HepG2 (cell line): Measurements from ENCODE around the gene PAPOLB. TPM values are rescaled to one million over a fixed set of nuclear protein-coding genes. Genes with fewer than 3 reads are reported as not detected.
A peak's percentile ranks its signal among the peaks of the same experiment; 100 is the strongest.

Experiments
- ATAC-seq: fragments of 200-7000 bp; cut with Tn5 transposase; 3 replicates; pipeline ENCODE4 v1.9.1; 2020; ENCODE audit warnings: mild to moderate bottlenecking, moderate library complexity
- BruUV-seq: library from RNA; stranded (reverse); fragments of 400-500 nt; replicated peaks from 2 replicates; lab custom pipeline; 2021; lab: Mats Ljungman, UMichigan
- CTCF ChIA-PET: fragments of 300-600 bp; formaldehyde crosslinking; extraction: SDS; loops from one replicate; lab custom pipeline; 2021; ENCODE audit warnings: low total read pairs, inconsistent platforms, low intra/inter-chr PET ratio; lab: Yijun Ruan, JAX
- POLR2A ChIA-PET: fragments of 350-600 bp; sonication (Branson Sonifier 250); formaldehyde crosslinking; loops from one replicate; lab custom pipeline; 2020; ENCODE audit warnings: antibody characterized with exemption, inconsistent platforms; lab: Yijun Ruan, JAX
- DNase-seq: peaks from one replicate; pipeline ENCODE4 v3.0.0-alpha.2; 2015; ENCODE audit warnings: low spot score
- FAIRE-seq: peaks from 3 replicates; lab custom pipeline; 2011; peaks lifted over from hg19 to GRCh38; lab: Jason Lieb, UNC
- H2AFZ ChIP-seq: one replicate; pipeline ENCODE4 v1.6.1; 2011; ENCODE audit warnings: low read length, inconsistent platforms
- H3K27ac ChIP-seq: fragments of 300-600 bp; 3 replicates; pipeline ENCODE4 v1.8.0; 2011; ENCODE audit warnings: mixed run types, mild to moderate bottlenecking, mixed read lengths, low read length, inconsistent platforms; ENCODE audit not compliant: insufficient read depth; ENCODE audit errors: extremely low read length
- H3K27me3 ChIP-seq, 2 experiments: fragments of 200-600 bp in 1 of 2; 2 replicates in 1 of 2; 3 replicates in 1 of 2; pipeline versions ENCODE4 v1.6.0 to v1.8.0; 2011; ENCODE audit warnings: low read length in 2 of 2, mild to moderate bottlenecking in 2 of 2, moderate library complexity in 2 of 2, inconsistent platforms in 1 of 2; ENCODE audit not compliant: insufficient read depth in 2 of 2, control insufficient read depth in 1 of 2
- H3K36me3 ChIP-seq, 2 experiments: fragments of 200-600 bp in 1 of 2; replicated peaks in 1 of 2; 2 replicates in 1 of 2; 3 replicates in 1 of 2; pipeline versions ENCODE4 v1.5.1 to v1.8.0; 2011; ENCODE audit warnings: low read length in 2 of 2, inconsistent platforms in 1 of 2; ENCODE audit not compliant: insufficient read depth in 2 of 2, control insufficient read depth in 1 of 2
- H3K4me1 ChIP-seq: 2 replicates; pipeline ENCODE4 v1.5.1; 2012; ENCODE audit warnings: low read length, inconsistent platforms; ENCODE audit not compliant: insufficient read depth
- H3K4me2 ChIP-seq: 2 replicates; pipeline ENCODE4 v1.6.0; 2011; ENCODE audit warnings: low read depth, low read length, inconsistent platforms
- H3K4me3 ChIP-seq, 3 experiments: fragments of 200-600 bp in 1 of 3; sonication (generic), shearing (Covaris generic) in 1 of 3; replicated peaks in 1 of 3; 2 replicates each; pipeline ENCODE4 v1.5.1; 2011 to 2016; ENCODE audit warnings: low read length in 3 of 3, inconsistent platforms in 2 of 3, low read depth in 2 of 3, mild to moderate bottlenecking in 2 of 3, control low read depth in 1 of 3, mixed read lengths in 1 of 3; ENCODE audit not compliant: insufficient read depth in 1 of 3
- H3K79me2 ChIP-seq: one replicate; pipeline ENCODE4 v1.6.1; 2011; ENCODE audit warnings: low read length, inconsistent platforms; ENCODE audit not compliant: insufficient read depth
- H3K9ac ChIP-seq: 2 replicates; pipeline ENCODE4 v1.6.0; 2011; ENCODE audit warnings: mild to moderate bottlenecking, low read depth, low read length, inconsistent platforms; ENCODE audit not compliant: insufficient read depth
- H3K9me3 ChIP-seq: 2 replicates; pipeline ENCODE4 v1.5.1; 2012; ENCODE audit warnings: mild to moderate bottlenecking, low read length
- H4K20me1 ChIP-seq: 2 replicates; pipeline ENCODE4 v1.6.0; 2011; ENCODE audit warnings: inconsistent platforms, mild to moderate bottlenecking, low read length, moderate library complexity; ENCODE audit not compliant: insufficient read depth
- ATRX ChIP-seq: sonication (generic); formaldehyde crosslinking; IDR thresholded peaks from 2 replicates; pipeline ENCODE4 v1.4.0; 2020; ENCODE audit warnings: missing genetic modification reagents, borderline replicate concordance
- RNF2 ChIP-seq: fragments of 450-650 bp; conservative IDR thresholded peaks from 2 replicates; pipeline ENCODE4 v1.6.1; 2016; ENCODE audit warnings: low read depth
- SMYD3 ChIP-seq: sonication (generic); formaldehyde crosslinking; IDR thresholded peaks from 2 replicates; pipeline ENCODE4 v1.8.1; 2023; ENCODE audit warnings: mild to moderate bottlenecking, missing genetic modification reagents
- ZIK1 ChIP-seq: sonication (generic); formaldehyde crosslinking; IDR thresholded peaks from 2 replicates; pipeline ENCODE4 v1.5.0; 2020; ENCODE audit warnings: mild to moderate bottlenecking, low read depth, missing genetic modification reagents, borderline replicate concordance
- ZNF256 ChIP-seq: sonication (generic); formaldehyde crosslinking; conservative IDR thresholded peaks from 2 replicates; pipeline ENCODE4 v1.4.0; 2020; ENCODE audit warnings: missing genetic modification reagents
- WGBS: methylation state at CpG from one replicate; pipeline ENCODE4 v1.1.6; 2017; ENCODE audit warnings: low lambda C conversion rate; 5-methylcytosine and 5-hydroxymethylcytosine counted together
- in situ Hi-C: cut with HindIII; loops from 2 replicates; pipeline ENCODE4 v1.10.0; 2017; ENCODE audit warnings: low pct_unique_long_range_greater_than_20kb; ENCODE audit not compliant: extremely low pct_ligation_motif_present
- intact Hi-C: fragments of 100-400 bp; cut with micrococcal nuclease; formaldehyde crosslinking; loops from one replicate; pipeline ENCODE4 v1.10.0; 2022; ENCODE audit not compliant: unreplicated experiment
- polyA plus RNA-seq, 8 experiments: library from polyadenylated mRNA; depleted of rRNA in 3 of 8; stranded (reverse) in 7 of 8; unstranded in 1 of 8; fragments of >200 nt; fragmentation: Illumina TruSeq in 4 of 8; extraction: Trizol in 4 of 8; gene quantifications; 2 replicates each; pipeline versions ENCODE4 v1.2.1 to v1.2.3, GENCODE V29; 2011 to 2016; ENCODE audit warnings: low read depth in 4 of 8, missing spikeins in 1 of 8, mixed read lengths in 1 of 8; ENCODE audit not compliant: insufficient read depth in 1 of 8
- total RNA-seq, 5 experiments: library from RNA; depleted of rRNA; stranded (reverse); fragments of >200 nt; fragmentation: Illumina TruSeq; extraction: Trizol; gene quantifications; 2 replicates each; pipeline ENCODE4 v1.2.3, GENCODE V29; 2016; ENCODE audit warnings: low read depth in 1 of 5
- TF ChIP-seq, protein P1 (sequence below): sonication (generic); formaldehyde crosslinking; IDR thresholded peaks from 2 replicates; pipeline ENCODE4 v1.8.0; 2022; ENCODE audit warnings: mild to moderate bottlenecking, missing genetic modification reagents, moderate library complexity
- TF ChIP-seq, protein P2 (sequence below): sonication (generic); IDR thresholded peaks from 2 replicates; pipeline ENCODE4 v1.6.1; 2016; ENCODE audit warnings: low read depth, borderline replicate concordance
- TF ChIP-seq, protein P3 (sequence below): IDR thresholded peaks from 2 replicates; pipeline ENCODE4 v1.6.1; 2016

PAPOLB gene
- total and polyA plus RNA-seq, 2 of the 13 experiments (the other 11 are each of a cell fraction or from before 2014, with no cell fraction given) = not detected

DNA sequence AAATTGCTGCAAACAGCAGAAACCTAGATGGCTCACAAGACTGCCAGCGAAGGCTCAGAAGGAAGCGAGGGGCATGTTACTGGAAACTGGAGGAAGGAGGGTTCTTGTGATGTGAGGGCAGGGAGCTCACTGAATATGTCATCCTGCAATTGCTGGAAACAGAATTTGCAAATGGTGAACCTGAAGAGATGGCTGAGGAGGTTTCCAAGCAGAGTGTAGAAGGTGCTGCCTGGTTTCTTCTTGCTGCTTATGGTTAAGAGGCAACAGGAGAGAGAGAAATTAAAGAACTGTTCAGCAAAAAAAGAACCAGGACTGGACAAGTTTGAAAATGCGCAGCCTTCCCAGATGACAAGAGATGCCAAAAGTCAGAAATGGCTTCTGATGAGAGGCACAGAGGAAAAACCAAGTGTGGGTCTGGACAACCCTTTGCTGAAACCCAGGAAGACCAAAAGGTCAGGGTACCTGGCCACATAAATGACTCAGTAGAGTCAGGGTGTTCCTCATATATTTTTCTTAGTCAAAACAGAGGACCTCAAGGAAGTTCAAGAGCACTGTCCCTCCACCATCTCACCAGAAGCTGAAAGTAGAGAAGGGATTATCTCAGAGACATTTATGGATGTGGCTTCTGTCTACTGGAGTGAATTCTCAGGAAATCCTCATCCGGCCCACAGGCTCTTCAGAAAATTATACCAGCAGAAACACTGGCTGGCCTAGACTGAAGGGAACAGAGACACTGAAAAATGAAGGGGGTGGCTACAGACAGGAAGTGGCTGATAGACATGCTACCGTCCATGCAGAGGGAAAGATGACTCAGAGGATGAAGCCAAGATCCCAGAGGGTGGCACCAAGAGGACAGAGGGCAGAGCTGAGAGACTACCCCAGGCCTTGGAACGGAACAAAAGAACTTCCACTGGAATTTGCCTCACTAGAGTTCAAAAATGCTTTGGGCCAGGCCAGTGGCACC, 10.1 kb downstream of the PAPOLB start:
- Histone ChIP-seq H3K36me3 (no peaks in the 10 kb centered on the region), H3K27me3 (peaks cover 0 to 23% of the 10 kb centered on the region in 2 experiments; a peak in 2 of 5 replicates), H3K27ac (no peak overlapping the region), H3K9me3 (no peaks in the 10 kb centered on the region), H3K4me1 (peaks cover 5% of the 10 kb centered on the region), H3K4me3 (no peak overlapping the region), H3K79me2 (no peaks in the 10 kb centered on the region), H3K4me2 (no peak overlapping the region), H4K20me1 (no peaks in the 10 kb centered on the region), H3K9ac (no peak overlapping the region), H2AFZ (no peak overlapping the region)
- in situ Hi-C loops = no loop called here
- TF ChIP-seq SMYD3 (no peak), ZNF256 (peak; percentile 98), ZIK1 (CRISPR knock-in tag) (no peak), ATRX (no peak), RNF2 (no peak)
- TF ChIP-seq, protein P1, sequence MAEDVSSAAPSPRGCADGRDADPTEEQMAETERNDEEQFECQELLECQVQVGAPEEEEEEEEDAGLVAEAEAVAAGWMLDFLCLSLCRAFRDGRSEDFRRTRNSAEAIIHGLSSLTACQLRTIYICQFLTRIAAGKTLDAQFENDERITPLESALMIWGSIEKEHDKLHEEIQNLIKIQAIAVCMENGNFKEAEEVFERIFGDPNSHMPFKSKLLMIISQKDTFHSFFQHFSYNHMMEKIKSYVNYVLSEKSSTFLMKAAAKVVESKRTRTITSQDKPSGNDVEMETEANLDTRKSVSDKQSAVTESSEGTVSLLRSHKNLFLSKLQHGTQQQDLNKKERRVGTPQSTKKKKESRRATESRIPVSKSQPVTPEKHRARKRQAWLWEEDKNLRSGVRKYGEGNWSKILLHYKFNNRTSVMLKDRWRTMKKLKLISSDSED (CRISPR knock-in tag) = no peak
- TF ChIP-seq, protein P2, sequence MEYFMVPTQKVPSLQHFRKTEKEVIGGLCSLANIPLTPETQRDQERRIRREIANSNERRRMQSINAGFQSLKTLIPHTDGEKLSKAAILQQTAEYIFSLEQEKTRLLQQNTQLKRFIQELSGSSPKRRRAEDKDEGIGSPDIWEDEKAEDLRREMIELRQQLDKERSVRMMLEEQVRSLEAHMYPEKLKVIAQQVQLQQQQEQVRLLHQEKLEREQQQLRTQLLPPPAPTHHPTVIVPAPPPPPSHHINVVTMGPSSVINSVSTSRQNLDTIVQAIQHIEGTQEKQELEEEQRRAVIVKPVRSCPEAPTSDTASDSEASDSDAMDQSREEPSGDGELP = no peak
- TF ChIP-seq, protein P3, sequence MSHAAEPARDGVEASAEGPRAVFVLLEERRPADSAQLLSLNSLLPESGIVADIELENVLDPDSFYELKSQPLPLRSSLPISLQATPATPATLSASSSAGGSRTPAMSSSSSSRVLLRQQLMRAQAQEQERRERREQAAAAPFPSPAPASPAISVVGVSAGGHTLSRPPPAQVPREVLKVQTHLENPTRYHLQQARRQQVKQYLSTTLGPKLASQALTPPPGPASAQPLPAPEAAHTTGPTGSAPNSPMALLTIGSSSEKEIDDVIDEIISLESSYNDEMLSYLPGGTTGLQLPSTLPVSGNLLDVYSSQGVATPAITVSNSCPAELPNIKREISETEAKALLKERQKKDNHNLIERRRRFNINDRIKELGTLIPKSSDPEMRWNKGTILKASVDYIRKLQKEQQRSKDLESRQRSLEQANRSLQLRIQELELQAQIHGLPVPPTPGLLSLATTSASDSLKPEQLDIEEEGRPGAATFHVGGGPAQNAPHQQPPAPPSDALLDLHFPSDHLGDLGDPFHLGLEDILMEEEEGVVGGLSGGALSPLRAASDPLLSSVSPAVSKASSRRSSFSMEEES (CRISPR knock-in tag) = no peak
- BruUV-seq = no TSS peak
- POLR2A ChIA-PET = no interaction called here
- no peak for FAIRE-seq
- DNase-seq = no peak
- WGBS = 29% methylated on average over 6 of the region's 6 CpGs
- CTCF ChIA-PET = no interaction called here
- intact Hi-C loops = no loop called here
- ATAC-seq = no peak
